MCF 10A (cell line): ENCODE results near the gene ULK3. TPM values are rescaled to one million over a fixed set of nuclear protein-coding genes. Genes with fewer than 3 reads are reported as not detected.

Source experiments
- BruUV-seq: library from RNA; stranded (reverse); fragments of 400-500 nt; replicated peaks from 2 replicates; lab custom pipeline; 2021; lab: Mats Ljungman, UMichigan
- CTCF ChIA-PET: fragments of 300-600 bp; sonication (Branson Sonifier 250); formaldehyde crosslinking; extraction: SDS; loops from one replicate; lab custom pipeline; 2021; ENCODE audit warnings: antibody characterized with exemption, inconsistent platforms; lab: Yijun Ruan, JAX
- POLR2A ChIA-PET: fragments of 300-600, 350-650 bp; sonication (Branson Sonifier 250); formaldehyde crosslinking; extraction: SDS; loops from one replicate; lab custom pipeline; 2020; ENCODE audit warnings: antibody characterized with exemption, inconsistent platforms; lab: Yijun Ruan, JAX
- DNase-seq: peaks from one replicate; pipeline ENCODE4 v3.0.0-alpha.2; 2018; ENCODE audit not compliant: unreplicated experiment
- H3K27ac Mint-ChIP-seq: one replicate; pipeline ENCODE4 v1.8.0; 2022; ENCODE audit warnings: mild to moderate bottlenecking, low read depth, mixed read lengths; ENCODE audit not compliant: unreplicated experiment
- H3K27me3 Mint-ChIP-seq: one replicate; pipeline ENCODE4 v1.8.0; 2022; ENCODE audit warnings: mixed read lengths; ENCODE audit not compliant: insufficient read depth, unreplicated experiment
- H3K36me3 Mint-ChIP-seq: one replicate; pipeline ENCODE4 v1.8.0; 2022; ENCODE audit warnings: mild to moderate bottlenecking, moderate library complexity, mixed read lengths; ENCODE audit not compliant: insufficient read depth, unreplicated experiment
- H3K4me1 Mint-ChIP-seq: one replicate; pipeline ENCODE4 v1.8.0; 2022; ENCODE audit warnings: mixed read lengths; ENCODE audit not compliant: insufficient read depth, unreplicated experiment
- H3K4me3 Mint-ChIP-seq: one replicate; pipeline ENCODE4 v1.8.0; 2022; ENCODE audit warnings: mild to moderate bottlenecking, moderate library complexity, mixed read lengths; ENCODE audit not compliant: unreplicated experiment
- H3K9me3 Mint-ChIP-seq: one replicate; pipeline ENCODE4 v1.8.0; 2022; ENCODE audit warnings: mixed read lengths; ENCODE audit not compliant: unreplicated experiment
- CTCF ChIP-seq: fragments of 200-600 bp; IDR thresholded peaks from one replicate; pipeline ENCODE4 v1.8.0; 2022; ENCODE audit warnings: antibody characterized with exemption, mild to moderate bottlenecking; ENCODE audit not compliant: unreplicated experiment
- intact Hi-C: fragments of 100-400 bp; cut with micrococcal nuclease; formaldehyde crosslinking; loops from 2 replicates; pipeline ENCODE4 v1.14.1; 2022
- total RNA-seq: library from RNA; stranded (reverse); gene quantifications from 2 replicates; pipeline ENCODE4 v1.2.3, GENCODE V29; 2022

The ULK3 gene
- total RNA-seq, 1 experiment from 2014 or later: 27.6 TPM

DNA sequence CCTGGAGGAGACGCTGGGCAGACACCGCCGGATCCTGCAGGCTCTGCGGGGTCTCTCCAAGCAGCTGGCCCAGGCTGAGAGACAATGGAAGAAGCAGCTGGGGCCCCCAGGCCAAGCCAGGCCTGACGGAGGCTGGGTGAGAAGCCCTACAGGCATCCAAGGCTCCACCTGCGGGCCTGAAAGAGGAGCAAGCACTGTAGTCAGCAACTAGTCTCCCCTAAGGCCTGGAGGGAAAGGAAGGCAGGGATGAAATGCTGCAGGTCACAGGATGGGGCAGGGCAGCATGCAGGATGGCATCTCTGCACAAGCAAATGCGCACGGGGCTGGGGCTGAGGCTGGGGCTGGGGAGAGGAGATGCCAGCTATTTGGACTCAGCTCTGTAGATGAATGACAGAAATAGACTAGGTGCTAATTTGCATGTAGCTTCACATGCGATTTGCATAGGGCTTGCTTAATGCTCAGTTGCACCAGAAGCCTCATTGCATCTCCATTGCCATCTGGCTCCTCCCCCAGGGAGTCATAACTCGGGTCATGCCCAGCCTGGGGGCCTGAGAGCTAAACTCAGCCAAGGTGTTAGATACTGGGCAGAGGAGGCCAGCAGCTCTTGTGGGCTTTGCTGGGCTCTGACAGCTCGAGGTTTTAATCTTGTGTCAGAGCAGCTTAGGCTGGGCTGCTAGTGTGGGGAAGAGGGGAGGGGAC is 21.7 kb downstream of the ULK3 start:
- H3K9me3 Mint-ChIP-seq: no peaks in the 10 kb centered on the region
- no TSS peak for BruUV-seq
- no peak overlapping the region for H3K27ac Mint-ChIP-seq
- H3K4me1 Mint-ChIP-seq: peaks cover 23% of the 10 kb centered on the region
- H3K36me3 Mint-ChIP-seq: no peaks in the 10 kb centered on the region
- intact Hi-C loops: no loop called here
- H3K4me3 Mint-ChIP-seq: no peak overlapping the region
- CTCF ChIA-PET: interaction anchor here (0.6 to 1.5 kb wide), 4 partner anchors 8 to 81 kb away, joined by 3 to 5 read pairs (median 4); partner anchors contain the start of gene CSK
- POLR2A ChIA-PET: interaction anchor here (1.2 kb wide), 1 partner anchor 38 kb away, joined by 3 read pairs; no protein-coding TSS in a partner anchor
- no peak for TF ChIP-seq CTCF
- peak; percentile 65 for DNase-seq
- peaks cover 21% of the 10 kb centered on the region for H3K27me3 Mint-ChIP-seq

DNA sequence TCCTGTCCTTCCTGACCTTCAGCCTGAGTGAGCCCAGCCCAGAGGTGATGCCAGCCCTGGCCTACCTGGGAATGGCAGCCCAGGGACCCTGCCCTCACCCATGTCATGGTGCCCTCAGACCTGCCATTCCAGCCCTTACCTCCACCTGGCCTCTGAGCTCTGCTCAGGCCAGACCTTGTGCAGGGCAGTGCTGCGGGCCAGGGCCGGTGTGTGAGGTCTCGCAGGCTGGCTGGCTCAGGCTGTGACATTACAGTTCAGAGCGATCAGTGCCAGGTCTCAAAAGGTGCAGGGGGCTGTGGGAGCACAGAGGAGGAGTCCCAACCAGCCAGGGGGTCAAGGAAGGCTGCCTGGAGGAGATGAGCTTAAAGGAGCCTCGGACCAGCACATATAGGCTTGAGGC is 22.9 kb downstream of the ULK3 start:
- intact Hi-C loops: no loop called here
- no peak for DNase-seq
- Mint-ChIP-seq H3K36me3 (no peaks in the 10 kb centered on the region), H3K27ac (no peak overlapping the region), H3K4me3 (no peak overlapping the region), H3K9me3 (no peaks in the 10 kb centered on the region), H3K27me3 (peaks cover 9% of the 10 kb centered on the region), H3K4me1 (peaks cover 30% of the 10 kb centered on the region)
- no peak for TF ChIP-seq CTCF
- ChIA-PET POLR2A (interaction anchor here (0.6 kb wide), 2 partner anchors 9 to 49 kb away, joined by 3 to 4 read pairs; no protein-coding TSS in a partner anchor), CTCF (interaction anchor here (0.7 to 1.5 kb wide), 2 partner anchors 20 to 23 kb away, joined by 3 to 5 read pairs; no protein-coding TSS in a partner anchor)
- no TSS peak for BruUV-seq

DNA sequence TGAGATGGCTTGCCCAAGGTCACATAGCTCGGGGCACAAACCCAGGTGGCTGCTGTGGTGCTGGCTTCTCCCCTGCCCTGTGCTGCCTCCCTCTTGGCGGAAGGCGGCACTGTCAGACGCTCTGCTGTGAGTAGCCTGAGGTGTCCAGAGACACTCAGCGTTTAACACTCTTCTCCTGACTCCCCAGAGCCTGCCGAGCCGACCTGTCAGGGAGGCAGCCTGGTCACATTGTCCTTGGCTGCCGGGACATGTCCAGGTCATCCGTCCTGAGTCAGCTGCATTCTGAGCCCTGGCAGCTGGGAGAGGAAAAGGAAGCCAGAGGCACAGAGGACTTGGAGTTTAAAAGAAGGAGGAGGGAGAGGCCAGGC is 25.6 kb downstream of the ULK3 start:
- ChIA-PET CTCF (interaction anchor here (0.6 to 3.1 kb wide), 16 partner anchors 8 to 133 kb away, joined by 3 to 7 read pairs (median 4); no protein-coding TSS in a partner anchor), POLR2A (interaction anchor here (1.4 to 2.5 kb wide), 2 partner anchors 13 to 89 kb away, joined by 5 to 9 read pairs; partner anchors contain the start of gene FAM219B)
- no TSS peak for BruUV-seq
- H3K27me3 Mint-ChIP-seq: no peaks in the 10 kb centered on the region
- intact Hi-C loops: loop anchor here (1.0 kb wide), 2 partner anchors 25 to 84 kb away; no protein-coding TSS in a partner anchor
- peak overlapping the region; percentile 82 for H3K27ac Mint-ChIP-seq
- H3K36me3 Mint-ChIP-seq: no peaks in the 10 kb centered on the region
- no peaks in the 10 kb centered on the region for H3K9me3 Mint-ChIP-seq
- H3K4me1 Mint-ChIP-seq: peaks cover 43% of the 10 kb centered on the region
- no peak overlapping the region for H3K4me3 Mint-ChIP-seq
- TF ChIP-seq CTCF: peak; percentile 38
- peak; percentile 70 for DNase-seq
